Stimulated activated naive CD4-positive, alpha-beta T cell treated with Interleukin-2 at 50 U/mL for 16 hours (primary cell): ENCODE measurements around the gene ERLEC1.
"Not testable (repeated sequence)": the region's sequence is repeated elsewhere in the genome, so short reads cannot be mapped to it uniquely, and the experiment has no call there.

Source experiments
- DNase-seq: peaks from one replicate; lab custom pipeline; 2025; lab: John Stamatoyannopoulos, UW

Gene ERLEC1

DNA sequence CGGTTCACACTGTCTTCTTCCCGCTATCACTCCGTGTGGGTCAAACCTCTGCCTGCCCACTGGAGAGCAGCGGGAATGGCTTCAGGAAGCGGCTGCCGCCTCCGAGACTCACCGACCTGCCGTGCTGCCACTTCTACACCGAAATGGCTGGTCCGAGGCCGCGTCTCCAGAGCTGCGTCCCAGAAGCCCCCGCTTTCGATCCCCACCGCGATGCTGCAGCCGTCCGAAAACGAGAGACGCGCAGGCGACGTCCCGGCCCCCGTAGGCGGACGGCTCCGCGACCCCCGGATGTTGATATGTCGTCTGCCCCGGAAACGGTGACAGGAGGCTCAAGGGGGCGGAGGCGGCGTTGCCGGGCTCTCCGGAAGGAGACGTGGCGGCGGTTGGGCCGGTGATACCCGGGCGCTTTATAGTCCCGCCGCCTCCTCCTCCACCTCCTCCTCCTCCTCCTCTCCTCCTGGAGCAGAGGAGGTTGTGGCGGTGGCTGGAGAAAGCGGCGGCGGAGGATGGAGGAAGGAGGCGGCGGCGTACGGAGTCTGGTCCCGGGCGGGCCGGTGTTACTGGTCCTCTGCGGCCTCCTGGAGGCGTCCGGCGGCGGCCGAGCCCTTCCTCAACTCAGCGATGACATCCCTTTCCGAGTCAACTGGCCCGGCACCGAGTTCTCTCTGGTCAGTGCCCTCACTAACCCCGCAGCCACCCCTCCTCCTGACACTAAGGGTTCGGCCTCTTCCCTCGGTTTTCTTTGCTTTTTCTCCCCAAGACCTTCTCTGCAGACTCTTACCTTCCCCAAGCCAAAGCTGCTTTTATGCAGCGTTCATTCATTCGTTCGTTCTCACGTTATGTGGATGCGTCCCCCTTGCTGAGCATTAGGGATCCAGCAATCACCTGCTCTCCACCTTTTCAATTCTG is at the start of gene ERLEC1, which contains the start of gene ASB3:
Gene ERLEC1, plus strand, starts transcription at position 340 of the 909 bp plus-strand sequence. Its CDS starts 167 bp downstream, at position 507.
Gene ASB3, minus strand, starts transcription at position 249 of the 909 bp plus-strand sequence. CDS start 21,381 bp downstream, outside the sequence.
- DNase-seq = peak; percentile 82

DNA sequence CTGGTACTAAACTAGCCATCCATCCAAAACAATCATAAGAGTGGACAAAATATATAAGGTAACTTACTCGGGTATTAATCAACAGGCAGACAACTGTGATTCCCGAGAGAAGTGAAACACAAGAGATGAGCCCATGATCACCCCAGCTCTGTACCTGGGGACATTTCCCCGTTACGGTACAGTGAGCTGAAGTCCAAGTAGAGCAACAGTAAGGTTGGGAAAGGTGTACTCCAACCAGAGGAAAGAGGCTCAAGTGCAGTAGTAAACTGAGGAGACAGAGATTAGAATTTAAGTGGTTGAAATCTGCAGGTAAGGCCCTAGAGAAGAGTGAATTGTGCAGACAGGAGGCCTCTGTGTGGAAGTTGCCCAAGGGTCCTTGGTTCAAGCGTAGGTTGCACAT is 49.8 kb upstream of the ERLEC1 start:
- no peak for DNase-seq

- DNase-seq = no peak
These were observed 47.8 kb upstream of the ERLEC1 start for GRCh38 chr2:53739032-53739431.

DNA sequence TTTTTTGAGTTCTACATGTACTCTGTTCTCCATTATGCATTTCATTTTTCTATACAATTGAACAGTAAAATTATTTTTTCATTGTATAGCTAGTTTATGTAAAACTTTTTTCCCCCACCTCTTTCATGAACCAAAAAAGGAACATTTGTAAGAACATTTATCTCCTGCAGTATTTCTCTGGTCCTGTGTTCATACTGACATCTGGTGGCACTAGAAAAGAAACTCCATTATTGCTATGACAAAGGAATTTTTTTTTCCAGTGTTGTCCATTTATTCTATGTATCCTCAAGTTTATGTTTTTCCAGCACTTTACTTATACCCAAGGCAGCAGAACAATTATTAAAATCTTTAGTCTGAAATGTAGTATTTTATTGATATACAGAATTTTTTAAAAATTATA is 46.7 kb upstream of the ERLEC1 start:
- DNase-seq = no peak

- no peak for DNase-seq
These were observed 42.3 kb upstream of the ERLEC1 start for GRCh38 chr2:53744395-53745065.

DNA sequence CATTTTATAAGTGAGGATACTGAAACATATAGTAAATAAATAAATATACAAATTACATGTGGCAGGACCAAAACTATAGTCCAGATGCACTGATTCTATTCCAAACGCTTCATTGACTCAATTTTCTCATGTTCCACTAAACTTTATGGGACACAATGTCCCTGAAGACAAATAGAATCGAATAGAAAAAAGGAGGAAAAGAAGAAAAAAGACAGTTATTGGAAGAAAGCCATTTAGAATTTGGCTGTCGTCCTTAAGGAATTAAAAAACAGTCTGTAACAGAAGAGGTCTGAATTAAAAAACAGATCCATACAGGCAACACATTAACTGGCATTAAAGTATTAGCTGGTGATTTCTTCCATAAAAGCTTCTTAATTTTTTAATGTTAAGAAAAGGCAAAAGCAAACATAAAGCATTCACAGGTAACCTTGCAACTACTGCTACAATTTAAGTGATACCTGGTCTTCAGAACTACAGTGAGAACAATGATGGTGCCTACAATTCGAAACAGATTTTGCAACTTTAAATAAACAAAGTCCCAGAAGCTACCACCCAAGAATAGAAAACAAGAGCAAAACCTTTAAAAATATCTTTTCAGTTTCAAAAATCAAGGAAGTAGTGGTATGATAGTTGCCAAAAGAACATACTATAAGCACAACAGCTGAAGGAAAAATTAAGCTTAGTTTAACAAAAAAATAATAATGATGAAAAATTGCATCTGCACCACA is 36.6 kb upstream of the ERLEC1 start:
- DNase-seq = no peak

GRCh38 chr2:53751728-53752127 is 35.1 kb upstream of the ERLEC1 start:
- no peak for DNase-seq

DNA sequence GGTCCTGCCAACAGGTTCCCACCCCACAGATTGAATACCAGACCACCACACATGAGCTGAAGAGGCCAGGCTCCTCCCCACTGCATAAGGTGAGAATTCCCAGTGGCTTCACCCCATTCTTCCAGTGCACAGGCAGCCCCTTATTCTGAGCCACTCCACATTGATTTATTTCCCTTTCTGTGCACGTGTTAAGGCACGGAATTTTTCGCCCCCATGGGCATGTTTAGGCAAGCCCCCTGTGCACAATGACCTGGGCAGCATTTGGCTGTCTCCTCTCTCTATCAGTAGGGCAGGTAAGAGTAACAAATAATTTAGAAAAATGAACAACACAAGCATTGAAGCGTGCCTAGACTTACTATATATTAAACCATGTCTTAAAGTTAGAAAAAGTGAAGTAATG is 34.5 kb upstream of the ERLEC1 start:
- DNase-seq = no peak

- no peak for DNase-seq
These were observed 33.8 kb upstream of the ERLEC1 start for GRCh38 chr2:53753041-53753440.

DNA sequence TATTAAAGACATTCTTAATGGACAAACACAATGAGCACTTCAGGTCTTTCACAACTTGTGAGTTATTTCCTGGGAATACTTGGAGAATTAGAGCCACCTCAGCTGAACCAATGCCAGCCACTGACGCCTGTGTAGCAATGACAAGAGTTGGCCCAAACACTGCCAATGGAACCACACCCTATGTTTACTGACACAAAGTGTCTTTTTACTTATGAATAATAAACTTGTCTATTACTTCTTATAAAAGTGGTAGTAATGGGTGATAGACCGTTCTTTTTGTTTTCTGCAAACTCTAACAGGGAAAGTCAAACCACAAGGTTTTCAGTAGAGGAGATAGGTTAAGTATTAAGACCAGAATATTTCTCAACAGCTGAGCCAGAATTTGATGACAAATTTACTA is 31.7 kb upstream of the ERLEC1 start:
- DNase-seq = no peak

- DNase-seq = no peak
These were observed 30.2 kb upstream of the ERLEC1 start for GRCh38 chr2:53756644-53757043.

GRCh38 chr2:53757206-53757605 is 29.6 kb upstream of the ERLEC1 start:
- not testable (repeated sequence) for DNase-seq

- DNase-seq = no peak
These were observed 21.1 kb upstream of the ERLEC1 start for GRCh38 chr2:53765767-53766166.

- peak; percentile 84 for DNase-seq
These were observed 19.2 kb upstream of the ERLEC1 start, which contains the start of gene CHAC2 for GRCh38 chr2:53767405-53768241. Gene CHAC2, plus strand, starts transcription at chr2:53767804. Its CDS starts 83 bp downstream, at chr2:53767887.

DNA sequence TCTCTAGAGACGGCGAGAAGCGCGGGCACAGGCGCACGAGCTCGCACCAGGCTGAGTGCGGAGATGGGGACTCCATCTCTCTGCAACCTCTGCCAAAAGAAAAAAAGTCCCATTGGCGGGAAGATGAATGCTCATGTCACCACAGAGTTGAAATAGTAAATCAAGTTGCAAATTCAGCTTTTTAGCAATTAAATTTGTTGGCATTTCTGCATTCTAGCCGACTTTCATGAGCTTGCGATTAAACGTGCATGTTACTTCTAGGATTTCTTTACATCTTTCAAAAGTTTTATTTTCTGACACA is 18.7 kb upstream of the ERLEC1 start:
- DNase-seq = no peak

GRCh38 chr2:53769318-53769945 is 17.4 kb upstream of the ERLEC1 start:
- DNase-seq = no peak

GRCh38 chr2:53770264-53770663 is 16.6 kb upstream of the ERLEC1 start:
- DNase-seq = no peak

DNA sequence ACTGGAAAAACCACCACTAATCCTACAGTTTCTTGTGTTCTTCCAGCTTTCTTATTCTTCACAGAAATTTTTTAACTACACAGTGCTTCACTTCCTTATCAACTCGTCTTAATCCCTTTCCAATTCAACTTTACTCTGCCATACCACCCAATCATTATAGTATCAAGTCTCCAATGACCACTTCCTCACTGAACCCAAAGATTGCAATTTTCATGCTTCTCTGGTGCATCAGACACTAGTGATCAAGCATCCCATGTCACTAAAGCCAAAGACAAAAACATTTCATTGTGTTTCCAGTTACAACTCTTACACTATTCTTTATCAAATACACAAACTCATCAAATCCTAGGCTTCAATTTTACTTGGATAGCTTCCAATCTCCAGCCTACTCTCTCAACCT is 9.7 kb upstream of the ERLEC1 start:
- DNase-seq = no peak

- DNase-seq = no peak
These were observed 8.2 kb upstream of the ERLEC1 start for GRCh38 chr2:53778536-53779162.

GRCh38 chr2:53780056-53780455 is 6.8 kb upstream of the ERLEC1 start:
- DNase-seq = no peak

DNA sequence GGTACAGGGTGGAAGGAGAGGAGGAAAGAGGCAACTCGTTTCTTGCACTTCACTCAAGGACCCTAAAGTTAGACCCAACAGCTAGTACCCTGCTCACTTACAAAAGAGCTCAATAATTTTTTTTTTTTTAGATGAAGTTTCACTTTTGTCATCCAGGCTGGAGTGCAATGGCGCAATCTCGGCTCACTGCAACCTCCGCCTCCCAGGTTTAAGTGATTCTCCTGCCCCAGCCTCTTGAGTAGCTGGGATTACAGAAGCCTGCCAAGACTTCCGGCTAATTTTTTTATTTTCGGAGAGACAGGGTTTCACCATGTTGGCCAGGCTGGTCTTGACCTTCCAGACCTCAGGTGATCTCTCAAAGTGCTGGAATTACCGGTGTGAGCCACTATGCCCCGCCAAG is 4.2 kb upstream of the ERLEC1 start:
- no peak for DNase-seq
